ENCODE results near the gene TMC4.

GRCh38 chr19:54207983-54208783 is 35.2 kb upstream of the TMC4 start:
- TF ChIP-seq POLR2A (IDR thresholded peaks at IDR 0.05; ENCODE audit: low read length) (peak; percentile 78), GATA1 (IDR thresholded peaks at IDR 0.05; ENCODE audit: low read depth, low read length) (no peak)

Measured in erythroblast (primary cell).